HEK293 (cell line): Measurements from ENCODE around the gene CLEC16A.

Source experiments
- CTCF ChIA-PET: fragments of 350-600 bp; formaldehyde crosslinking; extraction: SDS; loops from one replicate; lab custom pipeline; 2021; ENCODE audit warnings: antibody characterized with exemption; lab: Yijun Ruan, JAX
- POLR2A ChIA-PET: fragments of 300-600 bp; formaldehyde crosslinking; extraction: SDS; loops from one replicate; lab custom pipeline; 2020; ENCODE audit warnings: antibody characterized with exemption, inconsistent platforms; lab: Yijun Ruan, JAX
- H3K27ac ChIP-seq: fragments of 200-500 bp; sonication (Bioruptor generic); 2 replicates; pipeline ENCODE4 v1.5.1; 2014; ENCODE audit warnings: low read depth, low read length, control low read depth, inconsistent platforms; ENCODE audit errors: extremely low read depth
- H3K36me3 ChIP-seq, 2 experiments: fragments of 200-500 bp in 1 of 2; sonication (Bioruptor generic) in 1 of 2; 1 replicate in 1 of 2; 2 replicates in 1 of 2; pipeline ENCODE4 v1.5.1; 2014 to 2017; ENCODE audit warnings: inconsistent platforms in 2 of 2, low read length in 2 of 2; ENCODE audit not compliant: control insufficient read depth in 2 of 2, insufficient read depth in 1 of 2
- H3K4me1 ChIP-seq: fragments of 200-500 bp; sonication (Bioruptor generic); 2 replicates; pipeline ENCODE4 v1.5.1; 2014; ENCODE audit warnings: mild to moderate bottlenecking, low read length, inconsistent platforms; ENCODE audit not compliant: control insufficient read depth, insufficient read depth
- H3K4me3 ChIP-seq: 2 replicates; pipeline ENCODE4 v1.5.1; 2011; ENCODE audit warnings: low read depth, mild to moderate bottlenecking, control low read depth, low read length, moderate library complexity
- H3K9me3 ChIP-seq: fragments of 200-500 bp; sonication (Bioruptor generic); 2 replicates; pipeline ENCODE4 v1.5.1; 2014; ENCODE audit warnings: low read depth, low read length, inconsistent platforms; ENCODE audit not compliant: control insufficient read depth, insufficient read depth
- ATF2 ChIP-seq: fragments of 450-650 bp; formaldehyde crosslinking; IDR thresholded peaks from 2 replicates; pipeline ENCODE4 v1.5.1; 2016; ENCODE audit warnings: missing biosample characterization, missing genetic modification characterization, low read depth
- EGR2 ChIP-seq: fragments of 450-650 bp; formaldehyde crosslinking; IDR thresholded peaks from 2 replicates; pipeline ENCODE4 v1.5.1; 2016; ENCODE audit warnings: low read depth, missing biosample characterization, missing genetic modification characterization
- ZBTB20 ChIP-seq: fragments of 450-650 bp; formaldehyde crosslinking; IDR thresholded peaks from 2 replicates; pipeline ENCODE4 v1.5.1; 2016; ENCODE audit warnings: missing biosample characterization, missing genetic modification characterization
- ZBTB26 ChIP-seq: fragments of 450-650 bp; formaldehyde crosslinking; optimal IDR thresholded peaks from 2 replicates; pipeline ENCODE3; 2016; ENCODE audit warnings: missing biosample characterization, mild to moderate bottlenecking, missing genetic modification characterization
- ZEB2 ChIP-seq: fragments of 450-650 bp; formaldehyde crosslinking; IDR thresholded peaks from 2 replicates; pipeline ENCODE4 v1.5.1; 2016; ENCODE audit warnings: missing biosample characterization, missing genetic modification characterization
- ZFP3 ChIP-seq: fragments of 450-650 bp; formaldehyde crosslinking; IDR thresholded peaks from 2 replicates; pipeline ENCODE4 v1.5.1; 2016; ENCODE audit warnings: low read depth, missing biosample characterization, missing genetic modification characterization
- ZFP41 ChIP-seq: fragments of 450-650 bp; formaldehyde crosslinking; IDR thresholded peaks from 2 replicates; pipeline ENCODE4 v1.5.1; 2016; ENCODE audit warnings: missing biosample characterization, missing genetic modification characterization, borderline replicate concordance
- ZNF140 ChIP-seq: fragments of 450-650 bp; formaldehyde crosslinking; IDR thresholded peaks from 2 replicates; pipeline ENCODE4 v1.5.1; 2016; ENCODE audit warnings: missing biosample characterization, missing genetic modification characterization
- ZNF146 ChIP-seq: fragments of 450-650 bp; formaldehyde crosslinking; IDR thresholded peaks from 2 replicates; pipeline ENCODE4 v1.5.1; 2016; ENCODE audit warnings: missing biosample characterization, missing genetic modification characterization
- ZNF202 ChIP-seq: fragments of 450-650 bp; formaldehyde crosslinking; IDR thresholded peaks from 2 replicates; pipeline ENCODE4 v1.5.1; 2016; ENCODE audit warnings: missing biosample characterization, missing genetic modification characterization, borderline replicate concordance
- ZNF214 ChIP-seq: fragments of 450-650 bp; formaldehyde crosslinking; IDR thresholded peaks from 2 replicates; pipeline ENCODE4 v1.5.1; 2017; ENCODE audit warnings: missing biosample characterization, mild to moderate bottlenecking, missing genetic modification characterization, borderline replicate concordance
- ZNF248 ChIP-seq: fragments of 450-650 bp; formaldehyde crosslinking; IDR thresholded peaks from 2 replicates; pipeline ENCODE4 v1.5.1; 2017; ENCODE audit warnings: missing biosample characterization, missing genetic modification characterization
- ZNF280D ChIP-seq: fragments of 450-650 bp; formaldehyde crosslinking; IDR thresholded peaks from 2 replicates; pipeline ENCODE4 v1.5.1; 2016; ENCODE audit warnings: missing biosample characterization, missing genetic modification characterization
- ZNF391 ChIP-seq: fragments of 450-650 bp; formaldehyde crosslinking; IDR thresholded peaks from 2 replicates; pipeline ENCODE4 v1.5.1; 2016; ENCODE audit warnings: low read depth, missing biosample characterization, missing genetic modification characterization, borderline replicate concordance
- ZNF513 ChIP-seq: fragments of 450-650 bp; IDR thresholded peaks from 2 replicates; pipeline ENCODE4 v1.5.1; 2018; ENCODE audit warnings: missing biosample characterization, missing genetic modification characterization
- ZNF514 ChIP-seq: fragments of 450-650 bp; formaldehyde crosslinking; IDR thresholded peaks from 2 replicates; pipeline ENCODE4 v1.5.1; 2016; ENCODE audit warnings: missing biosample characterization, missing genetic modification characterization
- ZNF518A ChIP-seq: fragments of 450-650 bp; formaldehyde crosslinking; conservative IDR thresholded peaks from 2 replicates; pipeline ENCODE4 v1.5.1; 2016; ENCODE audit warnings: low read depth, missing biosample characterization, missing genetic modification characterization
- ZNF645 ChIP-seq: fragments of 450-650 bp; formaldehyde crosslinking; IDR thresholded peaks from 2 replicates; pipeline ENCODE4; 2016; ENCODE audit warnings: missing biosample characterization, missing genetic modification characterization
- ZNF692 ChIP-seq: fragments of 450-650 bp; formaldehyde crosslinking; IDR thresholded peaks from 2 replicates; pipeline ENCODE4 v1.5.1; 2016; ENCODE audit warnings: missing biosample characterization, missing genetic modification characterization
- ZNF791 ChIP-seq: fragments of 450-650 bp; formaldehyde crosslinking; IDR thresholded peaks from 2 replicates; pipeline ENCODE4 v1.5.1; 2016; ENCODE audit warnings: missing biosample characterization, missing genetic modification characterization

The CLEC16A gene

GRCh38 chr16:10944249-10945064 is at the start of gene CLEC16A:
TSS of gene CLEC16A (plus strand) at chr16:10944564. CDS start at chr16:10944718, 154 bp downstream.
- peaks cover 19% of the 10 kb centered on the region for H3K4me1 ChIP-seq
- ChIA-PET POLR2A (interaction anchor here (1.7 to 1.8 kb wide), 2 partner anchors 9 to 311 kb away, joined by 5 to 6 read pairs; partner anchors contain the start of gene SOCS1), CTCF (interaction anchor here (0.8 to 1.7 kb wide), 4 partner anchors 10 to 413 kb away, joined by 3 to 12 read pairs (median 4); no protein-coding TSS in a partner anchor)
- H3K9me3 ChIP-seq, result no peaks in the 10 kb centered on the region
- H3K36me3 ChIP-seq, result peaks cover 0 to 11% of the 10 kb centered on the region in 2 experiments; a peak in 1 of 3 replicates
- peak within 1 kb of the TSS; percentile 91 for H3K4me3 ChIP-seq
- H3K27ac ChIP-seq, result peak within 1 kb of the TSS; percentile 63; the same call in 1 of the 2 replicates
- no peak for TF ChIP-seq ZNF513
- no peak for TF ChIP-seq ZNF214 (tag by site-specific recombination)
- no peak for TF ChIP-seq ZNF391 (tag by site-specific recombination)
- TF ChIP-seq ZFP3 (tag by site-specific recombination), result no peak
- TF ChIP-seq ZNF692 (tag by site-specific recombination), result peak; percentile 72
- TF ChIP-seq ZEB2 (tag by site-specific recombination), result peak; percentile 87
- TF ChIP-seq ZBTB26 (tag by site-specific recombination), result peak; percentile 66
- 0 out of 2 replicates have a peak, but pooled peaks have one; percentile 37 for TF ChIP-seq ZNF518A (tag by site-specific recombination)
- TF ChIP-seq EGR2 (tag by site-specific recombination), result peak; percentile 91
- no peak for TF ChIP-seq ZNF248
- TF ChIP-seq ZNF140 (tag by site-specific recombination), result no peak
- TF ChIP-seq ZNF146 (tag by site-specific recombination), result 0 out of 2 replicates have a peak, but pooled peaks have one; percentile 6
- TF ChIP-seq ZFP41 (tag by site-specific recombination), result no peak
- no peak for TF ChIP-seq ZNF280D
- TF ChIP-seq ATF2, result no peak
- no peak for TF ChIP-seq ZNF202 (tag by site-specific recombination)
- TF ChIP-seq ZNF791 (tag by site-specific recombination), result no peak
- no peak for TF ChIP-seq ZNF514 (tag by site-specific recombination)
- TF ChIP-seq ZBTB20 (tag by site-specific recombination), result peak; percentile 87
- TF ChIP-seq ZNF645 (tag by site-specific recombination), result no peak
